H7 (cell line): ENCODE data around the gene GARIN5A. TPM values are rescaled to one million over a fixed set of nuclear protein-coding genes. Genes with fewer than 3 reads are reported as not detected.
"Not testable (repeated sequence)": the region's sequence is repeated elsewhere in the genome, so short reads cannot be mapped to it uniquely, and the experiment has no call there.

Source experiments
- DNase-seq: peaks from one replicate; pipeline ENCODE4 v3.0.0; 2012
- H3K27me3 ChIP-seq: 2 replicates; pipeline ENCODE4 v1.6.0; 2011; ENCODE audit warnings: mild to moderate bottlenecking, low read length; ENCODE audit not compliant: control insufficient read depth, insufficient read depth
- H3K36me3 ChIP-seq: replicated peaks from 2 replicates; pipeline ENCODE4 v1.5.1; 2011; ENCODE audit warnings: low read length; ENCODE audit not compliant: control insufficient read depth, insufficient read depth
- H3K4me3 ChIP-seq: 2 replicates; pipeline ENCODE4 v1.5.1; 2011; ENCODE audit warnings: low read depth, mild to moderate bottlenecking, control low read depth, low read length, moderate library complexity; ENCODE audit not compliant: insufficient read depth
- total RNA-seq: library from RNA; depleted of rRNA; stranded (reverse); fragments of >200 nt; shearing (Covaris generic); gene quantifications from 2 replicates; pipeline ENCODE4 v1.2.3, GENCODE V29; 2014

GARIN5A gene
- total RNA-seq, 1 experiment from 2014 or later: 4.5 TPM

- no peaks in the 10 kb centered on the region for H3K36me3 ChIP-seq
- H3K27me3 ChIP-seq: no peaks in the 10 kb centered on the region; the same call in 1 of the 2 replicates
- H3K4me3 ChIP-seq: no peak overlapping the region
- DNase-seq: peak; percentile 57
Observed at GRCh38 chr19:50451223-50451534, 25.5 kb downstream of the GARIN5A start.

GRCh38 chr19:50450369-50451222 is 26.1 kb downstream of the GARIN5A start:
- no peak overlapping the region for H3K4me3 ChIP-seq
- peak; percentile 55 for DNase-seq

GRCh38 chr19:50449236-50449899 is 27.3 kb downstream of the GARIN5A start:
- no peak overlapping the region for H3K4me3 ChIP-seq
- H3K27me3 ChIP-seq: no peaks in the 10 kb centered on the region; the same call in 1 of the 2 replicates
- no peaks in the 10 kb centered on the region for H3K36me3 ChIP-seq
- no peak for DNase-seq

More at GRCh38 chr19:50450369-50451222, 26.1 kb downstream of the GARIN5A start:
- Histone ChIP-seq H3K36me3 (no peaks in the 10 kb centered on the region), H3K27me3 (no peaks in the 10 kb centered on the region; the same call in 1 of the 2 replicates)

GRCh38 chr19:50447750-50448149 is 28.9 kb downstream of the GARIN5A start:
- Histone ChIP-seq H3K4me3 (no peak overlapping the region), H3K36me3 (no peaks in the 10 kb centered on the region), H3K27me3 (no peaks in the 10 kb centered on the region; the same call in 1 of the 2 replicates)
- no peak for DNase-seq

GRCh38 chr19:50447053-50447452 is 29.6 kb downstream of the GARIN5A start:
- H3K27me3 ChIP-seq: no peaks in the 10 kb centered on the region; the same call in 1 of the 2 replicates
- H3K36me3 ChIP-seq: no peaks in the 10 kb centered on the region
- H3K4me3 ChIP-seq: no peak overlapping the region
- DNase-seq: no peak

- DNase-seq: no peak
- no peaks in the 10 kb centered on the region; the same call in 1 of the 2 replicates for H3K27me3 ChIP-seq
- no peaks in the 10 kb centered on the region for H3K36me3 ChIP-seq
- H3K4me3 ChIP-seq: no peak overlapping the region
Observed at GRCh38 chr19:50444059-50444458, 32.6 kb downstream of the GARIN5A start.

- H3K36me3 ChIP-seq, DNase-seq, H3K4me3 ChIP-seq, H3K27me3 ChIP-seq: not testable (repeated sequence)
Observed at GRCh38 chr19:50439130-50439529, 37.5 kb downstream of the GARIN5A start.

- no peak for DNase-seq
- no peaks in the 10 kb centered on the region for H3K36me3 ChIP-seq
- no peak overlapping the region for H3K4me3 ChIP-seq
- peaks cover 2% of the 10 kb centered on the region; the same call in 1 of the 2 replicates for H3K27me3 ChIP-seq
Observed at GRCh38 chr19:50437862-50438449, 38.7 kb downstream of the GARIN5A start.

GRCh38 chr19:50435627-50436026 is 41.0 kb downstream of the GARIN5A start:
- H3K4me3 ChIP-seq: no peak overlapping the region
- no peaks in the 10 kb centered on the region for H3K36me3 ChIP-seq
- H3K27me3 ChIP-seq: peaks cover 4% of the 10 kb centered on the region; the same call in 1 of the 2 replicates
- no peak for DNase-seq

GRCh38 chr19:50435221-50435620 is 41.4 kb downstream of the GARIN5A start:
- H3K4me3 ChIP-seq: no peak overlapping the region
- peaks cover 6% of the 10 kb centered on the region; the same call in 1 of the 2 replicates for H3K27me3 ChIP-seq
- no peaks in the 10 kb centered on the region for H3K36me3 ChIP-seq
- no peak for DNase-seq

GRCh38 chr19:50434525-50434924 is 42.1 kb downstream of the GARIN5A start:
- DNase-seq: no peak
- Histone ChIP-seq H3K27me3 (peaks cover 10% of the 10 kb centered on the region; the same call in 1 of the 2 replicates), H3K4me3 (no peak overlapping the region), H3K36me3 (no peaks in the 10 kb centered on the region)

- H3K4me3 ChIP-seq: no peak overlapping the region
- H3K27me3 ChIP-seq: peaks cover 16% of the 10 kb centered on the region
- no peak for DNase-seq
- H3K36me3 ChIP-seq: no peaks in the 10 kb centered on the region
Observed at GRCh38 chr19:50433201-50434180, 43.2 kb downstream of the GARIN5A start.

GRCh38 chr19:50432221-50433028 is 44.2 kb downstream of the GARIN5A start, which contains the start of gene MYBPC2:
Gene MYBPC2 (plus strand): TSS chr19:50432892. CDS start chr19:50432954, 62 bp downstream.
- peak; percentile 88 for DNase-seq
- Histone ChIP-seq H3K27me3 (peaks cover 22% of the 10 kb centered on the region), H3K4me3 (peak within 1 kb of the TSS; percentile 73), H3K36me3 (no peaks in the 10 kb centered on the region)
